GM23338 (cell line): Measurements from ENCODE around the gene GALNT15. TPM values are rescaled to one million over a fixed set of nuclear protein-coding genes. Genes with fewer than 3 reads are reported as not detected.

ENCODE experiments used
- ATAC-seq: fragments of 200-7000 bp; cut with Tn5 transposase; 3 replicates; pipeline ENCODE4 v1.9.1; 2020
- DNase-seq: peaks from one replicate; pipeline ENCODE4 v3.0.0-alpha.2; 2015; ENCODE audit warnings: low spot score
- H2AFZ ChIP-seq: fragments of 200-600 bp; sonication (generic); 2 replicates; pipeline ENCODE4 v1.8.0; 2016; ENCODE audit warnings: antibody characterized with exemption, mild to moderate bottlenecking, moderate library complexity
- H3F3A ChIP-seq: fragments of 200-600 bp; sonication (generic); replicated peaks from 2 replicates; pipeline ENCODE4 v1.8.0; 2017; ENCODE audit warnings: antibody characterized with exemption, mixed run types, low read depth
- H3K27ac ChIP-seq: fragments of 200-600 bp; sonication (generic); 2 replicates; pipeline ENCODE4 v1.6.1; 2016; ENCODE audit warnings: low read depth
- H3K27me3 ChIP-seq: fragments of 200-600 bp; sonication (generic); 2 replicates; pipeline ENCODE4 v1.8.0; 2016; ENCODE audit warnings: mild to moderate bottlenecking, mixed run types, moderate library complexity; ENCODE audit not compliant: insufficient read depth
- H3K36me3 ChIP-seq: fragments of 200-600 bp; sonication (generic); 2 replicates; pipeline ENCODE4 v1.8.0; 2016; ENCODE audit warnings: mild to moderate bottlenecking; ENCODE audit not compliant: insufficient read depth
- H3K4me1 ChIP-seq: fragments of 200-600 bp; sonication (generic); 2 replicates; pipeline ENCODE4 v1.8.0; 2016; ENCODE audit warnings: mild to moderate bottlenecking, moderate library complexity; ENCODE audit not compliant: insufficient read depth
- H3K4me2 ChIP-seq: fragments of 200-600 bp; sonication (generic); 2 replicates; pipeline ENCODE4 v1.7.1; 2017; ENCODE audit warnings: mixed run types
- H3K4me3 ChIP-seq: fragments of 200-600 bp; sonication (generic); 2 replicates; pipeline ENCODE4 v1.6.1; 2016; ENCODE audit warnings: mixed run types
- H3K79me2 ChIP-seq: fragments of 200-600 bp; sonication (generic); replicated peaks from 2 replicates; pipeline ENCODE4 v1.8.0; 2017; ENCODE audit warnings: mild to moderate bottlenecking; ENCODE audit not compliant: insufficient read depth
- H3K9me2 ChIP-seq: fragments of 200-600 bp; sonication (generic); 2 replicates; pipeline ENCODE4 v1.8.0; 2017; ENCODE audit not compliant: insufficient read depth
- H4K20me1 ChIP-seq: fragments of 200-600 bp; sonication (generic); replicated peaks from 2 replicates; pipeline ENCODE4 v1.8.0; 2017; ENCODE audit warnings: mild to moderate bottlenecking; ENCODE audit not compliant: insufficient read depth
- H3K27ac Mint-ChIP-seq: 2 replicates; pipeline ENCODE4 v1.8.0; 2020; ENCODE audit warnings: inconsistent platforms, mild to moderate bottlenecking, moderate library complexity, mixed read lengths
- H3K27me3 Mint-ChIP-seq: 3 replicates; pipeline ENCODE4 v1.8.0; 2022; ENCODE audit warnings: low read depth, mild to moderate bottlenecking, moderate library complexity, mixed read lengths, inconsistent platforms; ENCODE audit not compliant: insufficient read depth, poor library complexity
- H3K36me3 Mint-ChIP-seq: 3 replicates; pipeline ENCODE4 v1.8.0; 2021; ENCODE audit warnings: low read depth, mild to moderate bottlenecking, inconsistent platforms, moderate library complexity, mixed read lengths
- H3K4me1 Mint-ChIP-seq: 3 replicates; pipeline ENCODE4 v1.8.0; 2020; ENCODE audit warnings: mild to moderate bottlenecking, inconsistent platforms, mixed read lengths
- H3K4me3 Mint-ChIP-seq: 3 replicates; pipeline ENCODE4 v1.8.0; 2021; ENCODE audit warnings: moderate library complexity, mild to moderate bottlenecking, inconsistent platforms, mixed read lengths
- H3K9me3 Mint-ChIP-seq: 3 replicates; pipeline ENCODE4 v1.8.0; 2020; ENCODE audit warnings: moderate library complexity, mild to moderate bottlenecking, inconsistent platforms, mixed read lengths
- CREB1 ChIP-seq: fragments of 250-450 bp; sonication (Bioruptor Pico); IDR thresholded peaks from 2 replicates; pipeline ENCODE4 v1.5.0; 2020; ENCODE audit warnings: low read depth, mild to moderate bottlenecking, moderate library complexity
- CTCF ChIP-seq, 2 experiments: fragments of 200-600 bp in 1 of 2; sonication (generic) in 1 of 2; conservative IDR thresholded peaks; 2 replicates each; pipeline versions ENCODE4 v1.5.1 to v1.6.1; 2016 to 2017; ENCODE audit warnings: antibody characterized with exemption in 2 of 2, low read depth in 2 of 2, mild to moderate bottlenecking in 2 of 2, moderate library complexity in 1 of 2
- ETS1 ChIP-seq: IDR thresholded peaks from 2 replicates; pipeline ENCODE4 v1.6.1; 2016; ENCODE audit warnings: antibody characterized with exemption
- EZH2 ChIP-seq: fragments of 200-600 bp; sonication (generic); IDR thresholded peaks from one replicate; pipeline ENCODE4 v1.8.0; 2017; ENCODE audit warnings: antibody characterized with exemption, mild to moderate bottlenecking, low read depth; ENCODE audit not compliant: unreplicated experiment
- EZH2phosphoT487 ChIP-seq: fragments of 200-600 bp; sonication (generic); IDR thresholded peaks from one replicate; pipeline ENCODE4 v1.8.1; 2018; ENCODE audit warnings: antibody characterized with exemption; ENCODE audit not compliant: unreplicated experiment
- JUNB ChIP-seq: IDR thresholded peaks from one replicate; pipeline ENCODE4 v1.6.1; 2016; ENCODE audit warnings: antibody characterized with exemption; ENCODE audit not compliant: unreplicated experiment
- NANOG ChIP-seq: IDR thresholded peaks from 2 replicates; pipeline ENCODE4 v1.6.1; 2016; ENCODE audit warnings: antibody characterized with exemption, borderline replicate concordance
- POLR2AphosphoS5 ChIP-seq: IDR thresholded peaks from 2 replicates; pipeline ENCODE4 v1.6.1; 2016; ENCODE audit warnings: antibody characterized with exemption, low read depth
- REST ChIP-seq: IDR thresholded peaks from one replicate; pipeline ENCODE4 v1.6.1; 2018; ENCODE audit warnings: antibody characterized with exemption; ENCODE audit not compliant: unreplicated experiment
- STAT1 ChIP-seq: IDR thresholded peaks from one replicate; pipeline ENCODE4 v1.6.1; 2016; ENCODE audit warnings: antibody characterized with exemption; ENCODE audit not compliant: unreplicated experiment
- ZNF114 ChIP-seq: fragments of 250-450 bp; sonication (Bioruptor Pico); IDR thresholded peaks from 2 replicates; pipeline ENCODE4 v1.5.0; 2020; ENCODE audit warnings: mild to moderate bottlenecking, moderate library complexity
- ZNF331 ChIP-seq: fragments of 250-450 bp; sonication (Bioruptor Pico); IDR thresholded peaks from 2 replicates; pipeline ENCODE4 v1.5.0; 2020; ENCODE audit warnings: low read depth, mild to moderate bottlenecking, moderate library complexity
- polyA plus RNA-seq: library from polyadenylated mRNA; unstranded; fragments of >200 nt; fragmentation: Nextera tagmentation; extraction: Ambion mirVana; gene quantifications from 2 replicates; pipeline ENCODE4 v1.2.1, GENCODE V29; 2016
- total RNA-seq: library from RNA; depleted of rRNA; stranded (reverse); fragments of >200 nt; shearing (Covaris generic); gene quantifications from 2 replicates; pipeline ENCODE4 v1.2.3, GENCODE V29; 2014

The GALNT15 gene
- total and polyA plus RNA-seq, 2 experiments from 2014 or later, result 0.06 to 0.35 TPM

- TF ChIP-seq CTCF (conservative IDR thresholded peaks at IDR 0.05; ENCODE audit: low read depth in 2 of 2) (no peak), ETS1 (no peak)
These were observed 17.1 kb downstream of the GALNT15 start (continued) for GRCh38 chr3:16191591-16191990.

GRCh38 chr3:16192176-16192811 is 17.8 kb downstream of the GALNT15 start:
- Mint-ChIP-seq H3K4me3 (no peak overlapping the region), H3K9me3 (no peaks in the 10 kb centered on the region), H3K27ac (no peak overlapping the region), H3K4me1 (peaks cover 3% of the 10 kb centered on the region; the same call in 1 of the 3 replicates), H3K36me3 (no peaks in the 10 kb centered on the region), H3K27me3 (peaks cover 3% of the 10 kb centered on the region)
- Histone ChIP-seq H2AFZ (no peak overlapping the region), H3K27me3 (no peaks in the 10 kb centered on the region), H3F3A (no peaks in the 10 kb centered on the region), H3K4me1 (no peaks in the 10 kb centered on the region), H3K79me2 (no peaks in the 10 kb centered on the region), H3K36me3 (no peaks in the 10 kb centered on the region), H3K4me3 (no peak overlapping the region), H3K4me2 (no peak overlapping the region), H3K27ac (no peak overlapping the region), H4K20me1 (no peaks in the 10 kb centered on the region), H3K9me2 (peaks cover 14% of the 10 kb centered on the region)
- ATAC-seq (no peak), DNase-seq (no peak)
- no peak for TF ChIP-seq REST
- TF ChIP-seq POLR2AphosphoS5, result no peak
- TF ChIP-seq EZH2phosphoT487, result no peak
- no peak for TF ChIP-seq EZH2
- no peak for TF ChIP-seq CREB1 (CRISPR knock-in tag)
- TF ChIP-seq NANOG, result no peak
- TF ChIP-seq CTCF (conservative IDR thresholded peaks at IDR 0.05; ENCODE audit: low read depth in 2 of 2), result no peak
- no peak for TF ChIP-seq ZNF331
- no peak for TF ChIP-seq JUNB
- TF ChIP-seq ZNF114 (CRISPR knock-in tag), result no peak
- no peak for TF ChIP-seq ETS1
- no peak for TF ChIP-seq STAT1
